ENCODE measurements around the gene TKTL2. TPM values are rescaled to one million over a fixed set of nuclear protein-coding genes. Genes with fewer than 3 reads are reported as not detected.
"Not testable (repeated sequence)": the region's sequence is repeated elsewhere in the genome, so short reads cannot be mapped to it uniquely, and the experiment has no call there.

Gene TKTL2
- total RNA-seq, 4 donors from 2014 or later, result not detected

GRCh38 chr4:163467082-163467770 lies 6.3 kb downstream of the TKTL2 start:
- intact Hi-C loops (cut with DNase I; ENCODE audit: low total_unique reads), result no loop called here
- TF ChIP-seq CTCF (IDR thresholded peaks at IDR 0.05) (no peak), POLR2A (IDR thresholded peaks at IDR 0.05) (no peak)
- 84 to 86% methylated on average over 4 of the region's 4 CpGs for WGBS, 2 donors
- no peak overlapping the region for H3K4me3 ChIP-seq (ENCODE audit: low read depth, poor library complexity, severe bottlenecking)
- DNase-seq (ENCODE audit: low spot score in 2 of 2), result no peak

- DNase-seq (ENCODE audit: low spot score in 2 of 2), result no peak
- H3K4me3 ChIP-seq (ENCODE audit: low read depth, poor library complexity, severe bottlenecking), result no peak overlapping the region
- 81 to 83% methylated on average over 5 of the region's 5 CpGs for WGBS, 2 donors
- TF ChIP-seq CTCF (IDR thresholded peaks at IDR 0.05) (no peak), POLR2A (IDR thresholded peaks at IDR 0.05) (no peak)
- intact Hi-C loops (cut with DNase I; ENCODE audit: low total_unique reads), result no loop called here
Measured at GRCh38 chr4:163462556-163462955, 11.0 kb downstream of the TKTL2 start.

GRCh38 chr4:163448540-163449203 lies 24.9 kb downstream of the TKTL2 start:
- no peak for DNase-seq (ENCODE audit: low spot score in 2 of 2)
- TF ChIP-seq POLR2A (IDR thresholded peaks at IDR 0.05) (no peak), CTCF (IDR thresholded peaks at IDR 0.05) (no peak)
- WGBS, 2 donors, result 47 to 54% methylated on average over 6 of the region's 6 CpGs
- intact Hi-C loops (cut with DNase I; ENCODE audit: low total_unique reads), result no loop called here
- no peak overlapping the region for H3K4me3 ChIP-seq (ENCODE audit: low read depth, poor library complexity, severe bottlenecking)

GRCh38 chr4:163447481-163447880 lies 26.1 kb downstream of the TKTL2 start:
- H3K4me3 ChIP-seq (ENCODE audit: low read depth, poor library complexity, severe bottlenecking), result no peak overlapping the region
- 26 to 35% methylated on average over 1 of the region's 1 CpG for WGBS, 2 donors
- TF ChIP-seq CTCF (IDR thresholded peaks at IDR 0.05), result no peak
- no peak for TF ChIP-seq POLR2A (IDR thresholded peaks at IDR 0.05)
- intact Hi-C loops (cut with DNase I; ENCODE audit: low total_unique reads), result no loop called here
- no peak for DNase-seq (ENCODE audit: low spot score in 2 of 2)

GRCh38 chr4:163447023-163447422 lies 26.5 kb downstream of the TKTL2 start:
- WGBS, 2 donors, result 54 to 77% methylated on average over 12 of the region's 12 CpGs
- DNase-seq (ENCODE audit: low spot score in 2 of 2); intact Hi-C loops (cut with DNase I; ENCODE audit: low total_unique reads); H3K4me3 ChIP-seq (ENCODE audit: low read depth, poor library complexity, severe bottlenecking): not testable (repeated sequence)

GRCh38 chr4:163440040-163440439 lies 33.5 kb downstream of the TKTL2 start:
- no peak overlapping the region for H3K4me3 ChIP-seq (ENCODE audit: low read depth, poor library complexity, severe bottlenecking)
- no peak for DNase-seq (ENCODE audit: low spot score in 2 of 2)
- WGBS, 2 donors, result 66 to 71% methylated on average over 2 of the region's 2 CpGs
- intact Hi-C loops (cut with DNase I; ENCODE audit: low total_unique reads), result no loop called here
- no peak for TF ChIP-seq POLR2A (IDR thresholded peaks at IDR 0.05)
- no peak for TF ChIP-seq CTCF (IDR thresholded peaks at IDR 0.05)

Other genes with a start within 250 kb of the TKTL2 start
- 10 to 100 TPM; 12.1 to 31.5 (median 19.8) TPM for gene NPY1R, start 141.2 kb downstream of the TKTL2 start, total RNA-seq
- 1 to 10 TPM in 1 of 4 donors, under 1 TPM in 2, not detected in 1; 0.80 to 1.4 (median 0.83) TPM for gene NPY5R, start 129.9 kb downstream of the TKTL2 start, total RNA-seq
- gene TMA16, start 20.9 kb upstream of the TKTL2 start, total RNA-seq, result 10 to 100 TPM; 13.3 to 38.5 (median 20.7) TPM

Data from lower leg skin (tissue), 4 donors.